ENCODE data around the gene PMAIP1. TPM values are rescaled to one million over a fixed set of nuclear protein-coding genes. Genes with fewer than 3 reads are reported as not detected.

Gene PMAIP1
- total and polyA plus RNA-seq, 2 of the 8 experiments (the other 6 are each of a cell fraction or from before 2014, with no cell fraction given) = 51.7 to 84.1 TPM

GRCh38 chr18:59928201-59928600, 28.4 kb downstream of the PMAIP1 start (continued):
- TF ChIP-seq HDAC2 (IDR thresholded peaks at IDR 0.05; ENCODE audit: borderline replicate concordance in 1 of 2, low read depth in 2 of 2, low read length in 2 of 2) = no peak
